ENCODE data around the gene CDKN2B-AS1. TPM values are rescaled to one million over a fixed set of nuclear protein-coding genes. Genes with fewer than 3 reads are reported as not detected.

The CDKN2B-AS1 gene
- total and polyA plus RNA-seq, 2 donors, result 0.22 to 2.2 TPM

GRCh38 chr9:21969951-21970799 is 24.4 kb upstream of the CDKN2B-AS1 start:
- WGBS, result 13% methylated on average over 24 of the region's 24 CpGs

GRCh38 chr9:21970800-21971640 is 23.6 kb upstream of the CDKN2B-AS1 start:
- H3K36me3 ChIP-seq (ENCODE audit: insufficient read depth), result no peaks in the 10 kb centered on the region
- DNase-seq (ENCODE audit: extremely low spot score), result no peak
- whole genome bisulfite sequencing, result 5% methylated on average over 45 of the region's 45 CpGs
- H3K4me1 ChIP-seq (ENCODE audit: insufficient read depth), result peaks cover 6% of the 10 kb centered on the region
- no peak overlapping the region for H3K27ac ChIP-seq (ENCODE audit: low read depth)
- H3K4me3 ChIP-seq (ENCODE audit: low read depth, low read length), result no peak overlapping the region

More at GRCh38 chr9:21969951-21970799, 24.4 kb upstream of the CDKN2B-AS1 start:
- Histone ChIP-seq H3K4me3 (ENCODE audit: low read depth, low read length) (no peak overlapping the region), H3K36me3 (ENCODE audit: insufficient read depth) (no peaks in the 10 kb centered on the region), H3K4me1 (ENCODE audit: insufficient read depth) (peaks cover 5% of the 10 kb centered on the region), H3K27ac (ENCODE audit: low read depth) (no peak overlapping the region)
- DNase-seq (ENCODE audit: extremely low spot score), result no peak

GRCh38 chr9:21972361-21972760 is 22.2 kb upstream of the CDKN2B-AS1 start:
- Histone ChIP-seq H3K4me1 (ENCODE audit: insufficient read depth) (peaks cover 6% of the 10 kb centered on the region), H3K27ac (ENCODE audit: low read depth) (no peak overlapping the region), H3K36me3 (ENCODE audit: insufficient read depth) (no peaks in the 10 kb centered on the region), H3K4me3 (ENCODE audit: low read depth, low read length) (no peak overlapping the region)
- DNase-seq (ENCODE audit: extremely low spot score), result no peak

- H3K4me3 ChIP-seq (ENCODE audit: low read depth, low read length), result peak overlapping the region; percentile 40
- H3K36me3 ChIP-seq (ENCODE audit: insufficient read depth), result no peaks in the 10 kb centered on the region
- WGBS, result 3% methylated on average over 21 of the region's 21 CpGs
- peaks cover 6% of the 10 kb centered on the region for H3K4me1 ChIP-seq (ENCODE audit: insufficient read depth)
- DNase-seq (ENCODE audit: extremely low spot score), result no peak
- no peak overlapping the region for H3K27ac ChIP-seq (ENCODE audit: low read depth)
These were observed 20.3 kb upstream of the CDKN2B-AS1 start for GRCh38 chr9:21974343-21974721.

GRCh38 chr9:21974722-21975409 is 19.7 kb upstream of the CDKN2B-AS1 start:
- DNase-seq (ENCODE audit: extremely low spot score), result no peak
- 1% methylated on average over 51 of the region's 51 CpGs for WGBS
- no peaks in the 10 kb centered on the region for H3K36me3 ChIP-seq (ENCODE audit: insufficient read depth)
- peak overlapping the region; percentile 40 for H3K4me3 ChIP-seq (ENCODE audit: low read depth, low read length)
- H3K4me1 ChIP-seq (ENCODE audit: insufficient read depth), result peaks cover 6% of the 10 kb centered on the region
- no peak overlapping the region for H3K27ac ChIP-seq (ENCODE audit: low read depth)

DNA sequence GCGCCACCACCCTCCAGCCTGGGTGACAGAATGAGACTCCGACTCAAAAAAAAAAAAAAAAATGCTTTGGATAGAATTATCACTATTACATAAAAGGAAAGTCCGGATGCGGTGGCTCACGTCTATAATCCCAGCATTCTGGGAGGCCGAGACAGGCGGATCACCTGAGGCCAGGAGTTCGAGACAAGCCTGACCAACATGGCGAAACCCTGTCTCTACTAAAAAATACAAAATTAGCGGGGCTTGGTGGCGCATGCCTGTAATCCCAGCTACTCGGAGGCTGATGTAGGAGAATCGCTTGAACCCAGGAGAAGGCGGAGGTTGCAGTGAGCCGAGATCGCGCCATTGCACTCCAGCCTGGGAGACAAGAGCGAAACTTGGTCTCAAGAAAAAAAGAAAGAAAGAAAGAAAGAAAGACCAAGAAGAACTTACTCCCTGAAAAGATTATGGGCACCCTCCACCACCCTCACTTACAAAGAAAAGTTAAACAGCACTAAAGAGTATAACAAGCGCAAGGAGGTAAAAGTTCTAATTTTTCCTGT is 18.2 kb upstream of the CDKN2B-AS1 start:
- Histone ChIP-seq H3K36me3 (ENCODE audit: insufficient read depth) (no peaks in the 10 kb centered on the region), H3K27ac (ENCODE audit: low read depth) (no peak overlapping the region), H3K4me3 (ENCODE audit: low read depth, low read length) (no peak overlapping the region), H3K4me1 (ENCODE audit: insufficient read depth) (peaks cover 6% of the 10 kb centered on the region)
- 19% methylated on average over 19 of the region's 19 CpGs for WGBS
- no peak for DNase-seq (ENCODE audit: extremely low spot score)

DNA sequence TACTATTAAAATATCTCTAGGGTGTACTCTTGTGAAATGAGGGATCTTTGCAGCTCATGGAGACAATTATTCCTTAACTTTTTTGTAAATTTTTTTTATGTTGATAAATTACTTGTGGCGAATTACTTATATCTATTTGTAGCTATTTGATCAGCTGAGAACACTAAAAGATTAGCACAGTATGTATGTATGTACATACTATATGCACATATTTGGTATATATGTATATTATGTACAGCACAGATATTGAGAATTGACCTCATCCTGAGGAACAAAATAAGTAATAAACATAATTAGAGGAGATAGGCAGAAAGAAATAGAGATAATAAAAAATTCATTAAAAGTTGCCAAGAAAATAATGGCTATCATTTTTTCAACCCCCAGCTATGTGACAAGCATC is 12.2 kb upstream of the CDKN2B-AS1 start:
- DNase-seq (ENCODE audit: extremely low spot score), result no peak
- 50% methylated on average over 1 of the region's 1 CpG for WGBS
- Histone ChIP-seq H3K27ac (ENCODE audit: low read depth) (no peak overlapping the region), H3K4me1 (ENCODE audit: insufficient read depth) (no peaks in the 10 kb centered on the region), H3K4me3 (ENCODE audit: low read depth, low read length) (no peak overlapping the region), H3K36me3 (ENCODE audit: insufficient read depth) (no peaks in the 10 kb centered on the region)

GRCh38 chr9:21982861-21983560 is 11.6 kb upstream of the CDKN2B-AS1 start:
- H3K27ac ChIP-seq (ENCODE audit: low read depth), result no peak overlapping the region
- WGBS, result 55% methylated on average over 1 of the region's 1 CpG
- no peaks in the 10 kb centered on the region for H3K36me3 ChIP-seq (ENCODE audit: insufficient read depth)
- no peak for DNase-seq (ENCODE audit: extremely low spot score)
- H3K4me3 ChIP-seq (ENCODE audit: low read depth, low read length), result no peak overlapping the region
- no peaks in the 10 kb centered on the region for H3K4me1 ChIP-seq (ENCODE audit: insufficient read depth)

GRCh38 chr9:21983561-21983935 is 11.0 kb upstream of the CDKN2B-AS1 start:
- no peak overlapping the region for H3K27ac ChIP-seq (ENCODE audit: low read depth)
- no peaks in the 10 kb centered on the region for H3K36me3 ChIP-seq (ENCODE audit: insufficient read depth)
- no peak overlapping the region for H3K4me3 ChIP-seq (ENCODE audit: low read depth, low read length)
- 46% methylated on average over 1 of the region's 1 CpG for WGBS
- no peak for DNase-seq (ENCODE audit: extremely low spot score)
- no peaks in the 10 kb centered on the region for H3K4me1 ChIP-seq (ENCODE audit: insufficient read depth)

DNA sequence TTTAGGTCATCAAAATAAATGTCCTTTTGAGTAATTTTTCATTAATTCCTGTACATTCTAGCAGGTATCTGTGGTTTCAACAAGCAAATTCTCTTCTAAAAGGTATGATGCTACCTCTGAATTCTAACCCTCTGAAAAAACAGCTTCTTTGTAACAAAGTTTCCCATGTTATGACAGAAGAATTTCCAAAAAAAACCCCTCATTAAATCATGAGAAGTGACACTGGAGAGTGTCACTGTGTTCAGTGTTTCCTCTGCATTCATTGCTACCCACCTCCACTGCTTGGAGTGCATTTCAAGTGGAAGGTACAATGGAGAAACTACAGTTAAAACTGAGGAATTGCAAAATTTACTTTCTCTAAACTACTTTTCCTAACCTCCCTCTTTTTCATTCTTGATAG is 10.5 kb upstream of the CDKN2B-AS1 start:
- Histone ChIP-seq H3K4me1 (ENCODE audit: insufficient read depth) (no peaks in the 10 kb centered on the region), H3K27ac (ENCODE audit: low read depth) (no peak overlapping the region), H3K4me3 (ENCODE audit: low read depth, low read length) (no peak overlapping the region), H3K36me3 (ENCODE audit: insufficient read depth) (no peaks in the 10 kb centered on the region)
- no peak for DNase-seq (ENCODE audit: extremely low spot score)

DNA sequence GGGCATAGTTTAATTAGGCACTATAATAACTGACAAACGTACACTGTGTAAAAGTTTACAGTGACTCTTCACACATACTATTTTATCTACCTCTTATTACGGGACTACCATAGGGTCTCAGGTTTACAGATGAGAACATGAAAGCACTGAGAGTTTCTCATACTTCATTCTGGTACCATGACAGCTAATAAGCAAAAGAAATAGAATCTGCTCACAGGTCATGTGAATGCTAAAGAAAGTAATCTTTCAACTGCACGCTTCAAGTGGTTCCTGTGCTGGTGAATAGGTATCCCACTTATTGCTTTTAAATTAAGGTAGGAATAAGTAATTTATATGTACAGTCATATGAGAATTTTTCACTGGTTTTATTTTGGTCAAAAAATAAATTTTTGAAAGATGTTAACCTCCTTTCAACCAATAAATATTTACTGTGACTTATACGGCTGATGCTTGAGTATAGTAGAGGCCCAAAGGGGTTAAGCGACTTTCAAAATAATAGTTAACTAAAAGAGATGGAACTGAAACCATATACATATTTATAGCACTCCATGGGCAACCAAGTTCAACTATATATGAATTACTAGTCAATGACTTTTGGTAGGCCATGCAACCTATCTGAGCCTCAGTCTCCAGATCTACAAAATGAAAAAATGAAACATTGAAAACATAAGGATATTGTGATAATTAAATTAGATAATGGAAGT is 8.5 kb upstream of the CDKN2B-AS1 start:
- H3K27ac ChIP-seq (ENCODE audit: low read depth), result no peak overlapping the region
- WGBS, result 66% methylated on average over 5 of the region's 5 CpGs
- no peak for DNase-seq (ENCODE audit: extremely low spot score)
- no peaks in the 10 kb centered on the region for H3K4me1 ChIP-seq (ENCODE audit: insufficient read depth)
- no peaks in the 10 kb centered on the region for H3K36me3 ChIP-seq (ENCODE audit: insufficient read depth)
- H3K4me3 ChIP-seq (ENCODE audit: low read depth, low read length), result no peak overlapping the region

DNA sequence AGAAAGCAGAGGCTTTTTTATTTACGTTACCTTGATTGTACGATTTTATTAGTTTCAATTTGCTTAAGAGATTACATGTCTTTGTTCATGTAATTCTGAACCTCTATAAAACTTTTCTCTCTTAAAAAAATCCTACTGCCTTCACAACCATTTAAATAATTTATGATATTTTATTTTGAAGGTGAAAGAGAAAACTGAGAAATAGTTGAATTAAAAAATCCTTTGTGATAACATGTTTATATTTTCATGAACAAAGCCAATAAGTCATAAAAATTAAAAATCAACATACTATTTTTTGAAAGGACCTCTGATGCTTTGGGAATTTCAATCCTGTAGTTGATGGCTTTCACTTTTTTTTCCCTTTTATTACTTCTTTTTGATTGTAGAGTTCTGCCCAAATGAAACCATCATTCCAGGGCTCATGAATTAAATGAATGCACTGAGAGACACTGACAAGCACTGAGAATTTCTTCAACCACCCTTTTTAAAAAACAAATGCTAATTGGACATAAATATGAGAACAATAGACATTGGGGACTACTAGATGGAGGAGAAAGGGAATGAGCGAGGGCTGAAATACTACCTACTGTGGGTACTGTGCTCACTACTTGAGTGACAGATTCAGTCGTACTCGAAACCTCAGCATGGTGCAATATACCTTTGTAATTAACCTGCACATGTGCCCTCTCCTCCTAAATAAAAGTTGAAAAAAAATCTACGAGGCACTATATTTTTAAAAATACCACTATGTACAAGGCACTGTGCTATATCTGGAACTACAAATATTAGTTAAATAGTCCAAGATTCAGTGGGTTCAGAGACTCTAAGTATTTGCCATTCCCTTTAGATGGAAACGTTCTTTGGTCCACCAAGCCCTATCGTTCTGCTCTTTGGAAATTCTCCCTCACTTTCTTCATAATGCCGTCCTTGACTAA is 6.3 kb upstream of the CDKN2B-AS1 start:
- H3K4me3 ChIP-seq (ENCODE audit: low read depth, low read length), result no peak overlapping the region
- 32% methylated on average over 9 of the region's 9 CpGs for WGBS
- no peak overlapping the region for H3K27ac ChIP-seq (ENCODE audit: low read depth)
- H3K36me3 ChIP-seq (ENCODE audit: insufficient read depth), result no peaks in the 10 kb centered on the region
- no peak for DNase-seq (ENCODE audit: extremely low spot score)
- H3K4me1 ChIP-seq (ENCODE audit: insufficient read depth), result no peaks in the 10 kb centered on the region

Data from urinary bladder (tissue), 4 donors.